ENCODE results near the gene LRCH1. TPM values are rescaled to one million over a fixed set of nuclear protein-coding genes. Genes with fewer than 3 reads are reported as not detected.

The LRCH1 gene
- total and polyA plus RNA-seq, 2 experiments from 2014 or later: 3.9 to 9.2 TPM

GRCh38 chr13:46530084-46530935 is 22.7 kb upstream of the LRCH1 start:
- TF ChIP-seq ZNF114 (CRISPR knock-in tag; IDR thresholded peaks at IDR 0.05) (no peak), REST (IDR thresholded peaks at IDR 0.05; ENCODE audit: unreplicated experiment) (no peak), ZNF331 (CRISPR knock-in tag; IDR thresholded peaks at IDR 0.05; ENCODE audit: low read depth) (no peak), CREB1 (CRISPR knock-in tag; IDR thresholded peaks at IDR 0.05; ENCODE audit: low read depth) (no peak), CTCF (conservative IDR thresholded peaks at IDR 0.05; ENCODE audit: low read depth in 2 of 2) (no peak), EZH2phosphoT487 (IDR thresholded peaks at IDR 0.05; ENCODE audit: unreplicated experiment) (no peak), JUNB (IDR thresholded peaks at IDR 0.05; ENCODE audit: unreplicated experiment) (no peak), ZNF462 (CRISPR knock-in tag; IDR thresholded peaks at IDR 0.05) (no peak), STAT1 (IDR thresholded peaks at IDR 0.05; ENCODE audit: unreplicated experiment) (no peak), EZH2 (IDR thresholded peaks at IDR 0.05; ENCODE audit: low read depth, unreplicated experiment) (no peak), POLR2AphosphoS5 (IDR thresholded peaks at IDR 0.05; ENCODE audit: low read depth) (no peak), NANOG (IDR thresholded peaks at IDR 0.05; ENCODE audit: borderline replicate concordance) (no peak), ETS1 (IDR thresholded peaks at IDR 0.05) (no peak)
- ATAC-seq: no peak
- Mint-ChIP-seq H3K27me3 (ENCODE audit: insufficient read depth, low read depth, poor library complexity) (peaks cover 6% of the 10 kb centered on the region), H3K27ac (no peak overlapping the region), H3K4me1 (no peaks in the 10 kb centered on the region), H3K4me3 (no peak overlapping the region), H3K36me3 (ENCODE audit: low read depth) (no peaks in the 10 kb centered on the region), H3K9me3 (no peaks in the 10 kb centered on the region)
- H3K4me2 ChIP-seq: no peak overlapping the region
- DNase-seq (ENCODE audit: low spot score): no peak
- H3K27ac ChIP-seq (ENCODE audit: low read depth): no peak overlapping the region
- H4K20me1 ChIP-seq (replicated peaks; ENCODE audit: insufficient read depth): no peaks in the 10 kb centered on the region
- no peak overlapping the region for H2AFZ ChIP-seq
- H3K9me2 ChIP-seq (ENCODE audit: insufficient read depth): no peaks in the 10 kb centered on the region
- no peak overlapping the region for H3K4me3 ChIP-seq
- H3K79me2 ChIP-seq (replicated peaks; ENCODE audit: insufficient read depth): no peaks in the 10 kb centered on the region
- peaks cover 4% of the 10 kb centered on the region; the same call in 1 of the 2 replicates for H3K4me1 ChIP-seq (ENCODE audit: insufficient read depth)
- H3F3A ChIP-seq (replicated peaks; ENCODE audit: low read depth): no peaks in the 10 kb centered on the region
- H3K27me3 ChIP-seq (ENCODE audit: insufficient read depth): no peaks in the 10 kb centered on the region
- H3K36me3 ChIP-seq (ENCODE audit: insufficient read depth): no peaks in the 10 kb centered on the region
